B cell (primary cell): ENCODE results near the gene AHNAK. TPM values are rescaled to one million over a fixed set of nuclear protein-coding genes. Genes with fewer than 3 reads are reported as not detected.

Experiments
- ATAC-seq: fragments of 200-7000 bp; cut with Tn5 transposase; one replicate; pipeline ENCODE4 v1.10.0; 2021; ENCODE audit warnings: low read depth, mild to moderate bottlenecking, moderate number of reproducible peaks, moderate library complexity
- CTCF ChIA-PET: fragments of 350-600 bp; sonication (Branson Sonifier 250); formaldehyde crosslinking; loops from one replicate; lab custom pipeline; 2021; ENCODE audit warnings: antibody characterized with exemption, inconsistent platforms; lab: Charles Lee
- POLR2A ChIA-PET: fragments of 350-600 bp; sonication (Branson Sonifier 250); formaldehyde crosslinking; loops from one replicate; lab custom pipeline; 2021; ENCODE audit warnings: antibody characterized with exemption; lab: Charles Lee
- DNase-seq: peaks from one replicate; pipeline ENCODE4 v3.0.0; 2013
- H2AFZ ChIP-seq: 2 replicates; pipeline ENCODE4 v1.6.1; 2012; ENCODE audit warnings: mild to moderate bottlenecking, low read depth, low read length; ENCODE audit not compliant: insufficient read depth, poor library complexity, severe bottlenecking
- H3K27ac ChIP-seq, 2 donors: 1 replicate in 1 of 2; 2 replicates in 1 of 2; pipeline ENCODE4 v1.5.1; 2012 to 2013; ENCODE audit warnings: low read length in 2 of 2, mild to moderate bottlenecking in 2 of 2, moderate library complexity in 1 of 2
- H3K27me3 ChIP-seq, 4 experiments: fragments of 200-600 bp in 1 of 4; sonication (generic) in 1 of 4; replicated peaks in 1 of 4; 1 replicate in 2 of 4; 2 replicates in 2 of 4; pipeline versions ENCODE4 v1.6.1 to v1.7.0; 2013 to 2016; ENCODE audit warnings: low read length in 3 of 4, mild to moderate bottlenecking in 2 of 4, mixed read lengths in 1 of 4, moderate library complexity in 1 of 4; ENCODE audit not compliant: insufficient read depth in 4 of 4, control insufficient read depth in 3 of 4; ENCODE audit errors: control extremely low read depth in 1 of 4
- H3K36me3 ChIP-seq, 2 experiments: replicated peaks in 1 of 2; 1 replicate in 1 of 2; 2 replicates in 1 of 2; pipeline versions ENCODE4 v1.6.1 to v1.7.1; 2013; ENCODE audit warnings: low read length in 1 of 2; ENCODE audit not compliant: insufficient read depth in 2 of 2, control insufficient read depth in 1 of 2; ENCODE audit errors: control extremely low read depth in 1 of 2, extremely low read depth in 1 of 2
- H3K4me1 ChIP-seq, 2 donors: fragments of 200-600 bp in 1 of 2; sonication (generic) in 1 of 2; 1 replicate in 1 of 2; 2 replicates in 1 of 2; pipeline versions ENCODE4 v1.5.1 to v1.6.1; 2013 to 2017; ENCODE audit warnings: low read length in 2 of 2; ENCODE audit not compliant: control insufficient read depth in 2 of 2, insufficient read depth in 2 of 2
- H3K4me2 ChIP-seq: replicated peaks from 2 replicates; pipeline ENCODE3; 2012; ENCODE audit warnings: mild to moderate bottlenecking, low read depth, low read length; ENCODE audit not compliant: poor library complexity, severe bottlenecking
- H3K4me3 ChIP-seq, 5 experiments: fragments of 200-600 bp in 1 of 5; sonication (generic) in 1 of 5; 1 replicate in 3 of 5; 2 replicates in 2 of 5; pipeline versions ENCODE4 v1.5.1 to v1.7.0; 2011 to 2016; ENCODE audit warnings: low read length in 4 of 5, mild to moderate bottlenecking in 4 of 5, low read depth in 2 of 5, control low read depth in 1 of 5, moderate library complexity in 1 of 5; ENCODE audit not compliant: insufficient read depth in 1 of 5; ENCODE audit errors: control extremely low read depth in 1 of 5, extremely low read depth in 1 of 5
- H3K79me2 ChIP-seq: fragments of 200-600 bp; sonication (generic); one replicate; pipeline ENCODE4 v1.6.0; 2016; ENCODE audit warnings: low read length; ENCODE audit not compliant: control insufficient read depth, insufficient read depth
- H3K9ac ChIP-seq: fragments of 200-600 bp; sonication (generic); 2 replicates; pipeline ENCODE4 v1.6.1; 2017; ENCODE audit warnings: mild to moderate bottlenecking, low read length, moderate library complexity
- H3K9me3 ChIP-seq, 3 donors: one replicate each; pipeline versions ENCODE4 v1.6.1 to v1.7.1; 2013; ENCODE audit warnings: low read length in 2 of 3; ENCODE audit not compliant: control insufficient read depth in 2 of 3, insufficient read depth in 1 of 3; ENCODE audit errors: control extremely low read depth in 1 of 3
- H4K20me1 ChIP-seq: 2 replicates; pipeline ENCODE4 v1.6.0; 2012; ENCODE audit warnings: mild to moderate bottlenecking, low read length; ENCODE audit not compliant: insufficient read depth, control insufficient read depth, poor library complexity, severe bottlenecking
- H3K27ac Mint-ChIP-seq: one replicate; pipeline ENCODE4 v1.8.0; 2021; ENCODE audit warnings: mixed read lengths
- H3K27me3 Mint-ChIP-seq: one replicate; pipeline ENCODE4 v1.8.0; 2021; ENCODE audit warnings: mixed read lengths
- H3K4me1 Mint-ChIP-seq: one replicate; pipeline ENCODE4 v1.8.0; 2021; ENCODE audit warnings: mixed read lengths
- H3K4me3 Mint-ChIP-seq: one replicate; pipeline ENCODE4 v1.8.0; 2021; ENCODE audit warnings: mixed read lengths
- H3K9me3 Mint-ChIP-seq: one replicate; pipeline ENCODE4 v1.8.0; 2022; ENCODE audit warnings: mixed read lengths; ENCODE audit not compliant: insufficient read depth
- CTCF ChIP-seq: fragments of 200-600 bp; IDR thresholded peaks from one replicate; pipeline ENCODE4 v1.8.0; 2022; ENCODE audit warnings: antibody characterized with exemption, mild to moderate bottlenecking
- EZH2 ChIP-seq: IDR thresholded peaks from 2 replicates; pipeline ENCODE4 v1.6.1; 2012; ENCODE audit warnings: borderline replicate concordance, low read depth, mild to moderate bottlenecking, moderate library complexity, low read length; ENCODE audit not compliant: insufficient read depth, poor library complexity, severe bottlenecking
- WGBS: methylation state at CpG from one replicate; pipeline ENCODE4 v1.1.5; 2013; ENCODE audit warnings: missing lambda C conversion rate; ENCODE audit not compliant: insufficient coverage; 5-methylcytosine and 5-hydroxymethylcytosine counted together
- intact Hi-C: fragments of 100-400 bp; cut with micrococcal nuclease; formaldehyde crosslinking; loops from one replicate; pipeline ENCODE4 v1.10.0; 2022
- polyA plus RNA-seq: library from polyadenylated mRNA; depleted of rRNA; stranded (reverse); fragments of >200 nt; gene quantifications from 2 replicates; pipeline ENCODE4 v1.2.3, GENCODE V29; 2012
- total RNA-seq, 2 donors: library from RNA; stranded (reverse); fragments of 120-200 nt in 1 of 2; gene quantifications; 1 replicate in 1 of 2; 2 replicates in 1 of 2; pipeline versions ENCODE4 v1.2.3 to v1.2.4, GENCODE V29; 2013 to 2022

The AHNAK gene
- total and polyA plus RNA-seq, 2 donors (not counting 1 experiment from before 2014, with no cell fraction given): 63.7 to 229 TPM

GRCh38 chr11:62446091-62446490 lies 100.5 kb downstream of the AHNAK start:
- no peak for ATAC-seq
- ChIA-PET POLR2A (interaction anchor here (0.5 kb wide), 1 partner anchor 441 kb away, joined by 8 read pairs; no protein-coding TSS in a partner anchor), CTCF (interaction anchor here (1.0 to 3.8 kb wide), 2 partner anchors 11 to 21 kb away, joined by 3 to 44 read pairs; no protein-coding TSS in a partner anchor)
- Mint-ChIP-seq H3K27me3 (peaks cover 5% of the 10 kb centered on the region), H3K9me3 (no peaks in the 10 kb centered on the region), H3K4me3 (no peak overlapping the region), H3K27ac (no peak overlapping the region), H3K4me1 (peaks cover 28% of the 10 kb centered on the region)
- intact Hi-C loops: no loop called here
- H3K79me2 ChIP-seq: no peaks in the 10 kb centered on the region
- no peak overlapping the region for H3K27ac ChIP-seq
- no peak overlapping the region for H3K4me2 ChIP-seq
- peaks cover 0 to 8% (median 0%) of the 10 kb centered on the region in 4 experiments for H3K27me3 ChIP-seq
- TF ChIP-seq EZH2: no peak
- no peak for TF ChIP-seq CTCF
- no peaks in the 10 kb centered on the region for H4K20me1 ChIP-seq
- H2AFZ ChIP-seq: no peak overlapping the region
- H3K4me1 ChIP-seq: peaks cover 24 to 29% of the 10 kb centered on the region in 2 donors
- H3K9me3 ChIP-seq: no peaks in the 10 kb centered on the region
- no peak overlapping the region for H3K4me3 ChIP-seq
- DNase-seq: no peak
- no peaks in the 10 kb centered on the region for H3K36me3 ChIP-seq
- H3K9ac ChIP-seq: no peak overlapping the region
- WGBS: 96% methylated on average over 3 of the region's 5 CpGs

- Histone ChIP-seq H3K79me2 (no peaks in the 10 kb centered on the region), H3K36me3 (no peaks in the 10 kb centered on the region), H3K9me3 (no peaks in the 10 kb centered on the region), H3K4me3 (no peak overlapping the region), H3K27me3 (peaks cover 0 to 8% (median 0%) of the 10 kb centered on the region in 4 experiments), H3K9ac (no peak overlapping the region), H4K20me1 (no peaks in the 10 kb centered on the region), H2AFZ (no peak overlapping the region), H3K4me2 (peak overlapping the region; percentile 82), H3K27ac (no peak overlapping the region), H3K4me1 (peaks cover 24 to 29% of the 10 kb centered on the region in 2 donors)
- Mint-ChIP-seq H3K4me1 (peaks cover 29% of the 10 kb centered on the region), H3K9me3 (no peaks in the 10 kb centered on the region), H3K27me3 (peaks cover 5% of the 10 kb centered on the region), H3K4me3 (peak overlapping the region; percentile 94), H3K27ac (peak overlapping the region; percentile 98)
- intact Hi-C loops: loop anchor here (2.0 kb wide), 1 partner anchor 21 kb away; no protein-coding TSS in a partner anchor
- CTCF ChIA-PET: interaction anchor here (0.7 to 3.8 kb wide), 5 partner anchors 17 to 114 kb away, joined by 3 to 44 read pairs (median 13); no protein-coding TSS in a partner anchor
- no peak for TF ChIP-seq EZH2
- TF ChIP-seq CTCF: no peak
- ATAC-seq: no peak
- WGBS: 100% methylated on average over 3 of the region's 5 CpGs
- POLR2A ChIA-PET: interaction anchor here (0.9 kb wide), 1 partner anchor 308 kb away, joined by 3 read pairs; the partner anchor contains the start of gene ZBTB3
- DNase-seq: no peak
Measured at GRCh38 chr11:62445314-62445740, 101.3 kb downstream of the AHNAK start.
